Activated CD4-positive, alpha-beta T cell treated with anti-CD3 and anti-CD28 coated beads, Interleukin-2, amount 50 U/mL, for 1 hour (primary cell): ENCODE results near the gene COX7A2.

Source experiments
- DNase-seq: peaks from one replicate; pipeline ENCODE4 v3.0.0-alpha.2; 2020

The COX7A2 gene

DNA sequence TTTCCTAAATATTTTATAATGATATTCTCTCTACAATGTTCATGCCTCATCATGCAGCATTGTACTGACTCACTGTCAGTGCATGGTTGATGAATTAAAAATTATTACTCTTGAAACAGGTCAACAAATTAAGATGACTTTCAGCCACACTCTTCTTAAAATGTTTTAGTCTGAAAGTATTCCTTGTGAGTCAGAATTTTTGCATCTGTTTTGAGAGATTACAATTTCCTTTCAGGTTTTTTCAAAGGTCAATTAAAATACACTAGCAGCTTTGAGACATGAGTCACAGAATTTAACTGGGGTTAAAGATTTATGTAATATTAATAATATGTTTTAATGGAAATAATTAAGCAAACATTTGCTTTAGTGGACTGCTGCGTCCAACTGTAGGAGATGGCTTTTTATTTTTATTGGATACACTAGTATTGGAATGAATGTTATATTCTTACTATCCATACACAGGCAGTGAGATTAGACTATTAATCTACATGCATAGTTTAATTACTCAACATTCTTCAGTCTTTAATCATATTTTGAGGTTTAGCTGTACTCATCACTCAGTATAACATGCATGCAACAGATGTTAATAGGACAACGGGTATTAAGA, 47.4 kb downstream of the COX7A2 start:
- DNase-seq: no peak

DNA sequence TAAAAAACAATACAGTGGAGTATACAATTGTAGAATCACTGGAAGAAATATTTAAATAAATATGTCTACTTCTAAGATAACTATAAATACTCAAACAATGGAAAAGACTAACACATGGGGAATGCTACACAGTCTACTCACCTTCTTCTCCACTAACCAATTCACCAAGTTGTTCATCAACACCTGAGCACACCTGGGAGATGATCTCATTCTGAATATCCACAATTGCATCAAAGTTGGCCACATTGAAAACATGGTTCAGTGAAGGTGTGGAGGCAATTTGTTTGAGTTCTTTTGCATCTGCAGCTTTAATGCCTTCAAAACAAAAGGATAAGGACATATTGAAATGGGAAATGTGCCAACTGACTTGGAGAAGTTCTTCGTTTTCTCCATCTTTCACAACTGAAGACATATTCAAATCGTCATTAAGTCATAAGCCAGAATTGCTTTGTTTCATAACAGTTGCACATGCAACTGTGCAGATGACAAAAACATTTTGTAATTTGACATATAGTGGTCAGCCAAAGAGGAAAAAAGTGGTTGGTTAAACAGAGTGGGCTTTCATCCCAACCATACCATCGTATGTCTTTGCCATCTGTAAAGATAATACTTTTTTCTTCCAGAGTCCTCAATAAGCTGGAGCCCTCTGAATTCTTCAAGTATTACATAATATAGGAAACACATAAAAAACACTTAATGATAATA, 55.2 kb downstream of the COX7A2 start:
- no peak for DNase-seq
